IMR-90 (cell line): ENCODE data around the gene ROBO4. TPM values are rescaled to one million over a fixed set of nuclear protein-coding genes. Genes with fewer than 3 reads are reported as not detected.

Experiments
- ATAC-seq: fragments of 200-7000 bp; cut with Tn5 transposase; 2 replicates; pipeline ENCODE4 v1.9.1; 2020; ENCODE audit warnings: low read depth, mild to moderate bottlenecking, moderate library complexity
- BruUV-seq: library from RNA; stranded (reverse); fragments of 400-500 nt; replicated peaks from 2 replicates; lab custom pipeline; 2021; lab: Mats Ljungman, UMichigan
- CTCF ChIA-PET: fragments of 300-600 bp; formaldehyde crosslinking; extraction: SDS; loops from one replicate; lab custom pipeline; 2021; ENCODE audit warnings: antibody characterized with exemption; lab: Yijun Ruan, JAX
- POLR2A ChIA-PET: fragments of 300-600 bp; sonication (Branson Sonifier 250); formaldehyde crosslinking; loops from one replicate; lab custom pipeline; 2022; ENCODE audit warnings: antibody characterized with exemption; ENCODE audit not compliant: unreplicated experiment; lab: Charles Lee
- DNase-seq: peaks from one replicate; pipeline ENCODE4 v3.0.0; 2013
- H2AFZ ChIP-seq: replicated peaks from 2 replicates; pipeline ENCODE3; 2013; ENCODE audit warnings: low read length, mild to moderate bottlenecking; ENCODE audit not compliant: poor library complexity
- H2AK5ac ChIP-seq: 2 replicates; pipeline ENCODE4 v1.6.1; 2013; ENCODE audit warnings: low read depth, low read length, inconsistent platforms
- H2AK9ac ChIP-seq: replicated peaks from 2 replicates; pipeline ENCODE3; 2013; ENCODE audit warnings: mild to moderate bottlenecking, low read depth, low read length, moderate library complexity; ENCODE audit not compliant: poor library complexity
- H2BK120ac ChIP-seq: 2 replicates; pipeline ENCODE4 v1.6.1; 2013; ENCODE audit warnings: low read depth, low read length, inconsistent platforms
- H2BK15ac ChIP-seq: 3 replicates; pipeline ENCODE4 v1.6.1; 2013; ENCODE audit warnings: low read depth, low read length, inconsistent platforms
- H2BK20ac ChIP-seq: 2 replicates; pipeline ENCODE4 v1.6.1; 2013; ENCODE audit warnings: low read depth, mild to moderate bottlenecking, inconsistent platforms, low read length, moderate library complexity
- H2BK5ac ChIP-seq: 2 replicates; pipeline ENCODE4 v1.6.1; 2013; ENCODE audit warnings: mild to moderate bottlenecking, low read depth, low read length, inconsistent platforms; ENCODE audit not compliant: poor library complexity, severe bottlenecking
- H3K14ac ChIP-seq: replicated peaks from 2 replicates; pipeline ENCODE4 v1.6.1; 2013; ENCODE audit warnings: low read depth, low read length, inconsistent platforms
- H3K18ac ChIP-seq: 2 replicates; pipeline ENCODE4 v1.6.1; 2013; ENCODE audit warnings: low read depth, low read length, control low read depth
- H3K23ac ChIP-seq: 2 replicates; pipeline ENCODE4 v1.6.1; 2013; ENCODE audit warnings: low read depth, low read length, inconsistent platforms
- H3K27ac ChIP-seq: 2 replicates; pipeline ENCODE4 v1.5.1; 2013; ENCODE audit warnings: mild to moderate bottlenecking, control low read depth, low read length; ENCODE audit not compliant: insufficient read depth
- H3K27me3 ChIP-seq: 2 replicates; pipeline ENCODE4 v1.6.1; 2013; ENCODE audit warnings: low read length; ENCODE audit not compliant: control insufficient read depth, insufficient read depth
- H3K36me3 ChIP-seq: 2 replicates; pipeline ENCODE4 v1.6.1; 2013; ENCODE audit warnings: low read length, mixed read lengths; ENCODE audit not compliant: control insufficient read depth, insufficient read depth
- H3K4ac ChIP-seq: 2 replicates; pipeline ENCODE4 v1.6.1; 2013; ENCODE audit warnings: low read depth, low read length, inconsistent platforms
- H3K4me1 ChIP-seq: 2 replicates; pipeline ENCODE4 v1.6.1; 2013; ENCODE audit warnings: low read length, mixed read lengths; ENCODE audit not compliant: control insufficient read depth, insufficient read depth
- H3K4me2 ChIP-seq: 2 replicates; pipeline ENCODE4 v1.6.1; 2013; ENCODE audit warnings: low read depth, mild to moderate bottlenecking, control low read depth, low read length, moderate library complexity
- H3K4me3 ChIP-seq: 2 replicates; pipeline ENCODE4 v1.5.1; 2013; ENCODE audit warnings: low read depth, mild to moderate bottlenecking, control low read depth, low read length, moderate library complexity; ENCODE audit not compliant: insufficient read depth
- H3K56ac ChIP-seq: 2 replicates; pipeline ENCODE4 v1.6.1; 2013; ENCODE audit warnings: low read length, inconsistent platforms; ENCODE audit not compliant: insufficient read depth; ENCODE audit errors: extremely low read depth
- H3K79me1 ChIP-seq, 2 experiments: 2 replicates each; pipeline ENCODE4 v1.6.1; 2013; ENCODE audit warnings: low read length in 2 of 2, inconsistent platforms in 1 of 2, low read depth in 1 of 2
- H3K9ac ChIP-seq: 2 replicates; pipeline ENCODE4 v1.6.1; 2013; ENCODE audit warnings: low read depth, low read length, control low read depth
- H3K9me1 ChIP-seq: 2 replicates; pipeline ENCODE4 v1.6.1; 2013; ENCODE audit warnings: low read length, inconsistent platforms; ENCODE audit not compliant: insufficient read depth
- H3K9me3 ChIP-seq: 2 replicates; pipeline ENCODE4 v1.6.1; 2013; ENCODE audit warnings: low read length; ENCODE audit not compliant: control insufficient read depth, insufficient read depth
- H4K20me1 ChIP-seq: 2 replicates; pipeline ENCODE4 v1.6.1; 2013; ENCODE audit warnings: low read length, inconsistent platforms; ENCODE audit not compliant: insufficient read depth
- H4K5ac ChIP-seq: 2 replicates; pipeline ENCODE4 v1.6.1; 2013; ENCODE audit warnings: mild to moderate bottlenecking, low read depth, low read length, control low read depth
- H4K8ac ChIP-seq, 2 experiments: 2 replicates each; pipeline ENCODE4 v1.6.1; 2013; ENCODE audit warnings: low read depth in 2 of 2, low read length in 2 of 2, control low read depth in 1 of 2, inconsistent platforms in 1 of 2
- H4K91ac ChIP-seq: 2 replicates; pipeline ENCODE4 v1.6.1; 2013; ENCODE audit warnings: low read depth, low read length, inconsistent platforms; ENCODE audit not compliant: insufficient read depth
- BHLHE40 ChIP-seq: fragments of 150-350 bp; IDR thresholded peaks from 2 replicates; pipeline ENCODE4 v1.6.1; 2016; ENCODE audit warnings: mild to moderate bottlenecking, low read depth, low read length
- CEBPB ChIP-seq: IDR thresholded peaks from 2 replicates; pipeline ENCODE4 v1.6.1; 2012; ENCODE audit warnings: low read depth, low read length, improper control_type of control experiment
- CHD1 ChIP-seq: IDR thresholded peaks from 2 replicates; pipeline ENCODE4 v1.6.1; 2012; ENCODE audit warnings: low read depth, low read length, improper control_type of control experiment
- FOS ChIP-seq: fragments of 150-350 bp; IDR thresholded peaks from 2 replicates; pipeline ENCODE4 v1.6.1; 2016; ENCODE audit warnings: low read depth, low read length
- MAFK ChIP-seq: IDR thresholded peaks from 2 replicates; pipeline ENCODE4 v1.6.1; 2012; ENCODE audit warnings: low read depth, low read length, improper control_type of control experiment
- MAZ ChIP-seq: IDR thresholded peaks from 2 replicates; pipeline ENCODE4 v1.6.1; 2012; ENCODE audit warnings: low read depth, mild to moderate bottlenecking, low read length, improper control_type of control experiment, moderate library complexity, borderline replicate concordance
- MXI1 ChIP-seq: IDR thresholded peaks from 2 replicates; pipeline ENCODE4 v1.6.1; 2012; ENCODE audit warnings: low read depth, mild to moderate bottlenecking, low read length, moderate library complexity, borderline replicate concordance
- NFE2L2 ChIP-seq: fragments of 150-350 bp; IDR thresholded peaks from 2 replicates; pipeline ENCODE4 v1.6.1; 2016; ENCODE audit warnings: low read depth, mild to moderate bottlenecking, low read length
- POLR2A ChIP-seq: IDR thresholded peaks from 2 replicates; pipeline ENCODE4 v1.6.1; 2012; ENCODE audit warnings: mild to moderate bottlenecking, low read depth, low read length
- RAD21 ChIP-seq: IDR thresholded peaks from 2 replicates; pipeline ENCODE4 v1.6.1; 2012; ENCODE audit warnings: low read length, improper control_type of control experiment
- RCOR1 ChIP-seq: IDR thresholded peaks from 2 replicates; pipeline ENCODE4 v1.6.1; 2012; ENCODE audit warnings: mild to moderate bottlenecking, low read length, improper control_type of control experiment; ENCODE audit not compliant: insufficient replicate concordance
- RFX5 ChIP-seq: IDR thresholded peaks from 2 replicates; pipeline ENCODE4 v1.8.0; 2012; ENCODE audit warnings: low read depth, mild to moderate bottlenecking, low read length, moderate library complexity
- SMC3 ChIP-seq: fragments of 150-350 bp; IDR thresholded peaks from 2 replicates; pipeline ENCODE4 v1.6.1; 2016; ENCODE audit warnings: low read depth, mild to moderate bottlenecking, antibody characterized with exemption, low read length, moderate library complexity
- WGBS, 2 experiments: methylation state at CpG; one replicate each; pipeline versions ENCODE4 v1.1.5 to v1.1.7; 2013; ENCODE audit warnings: missing lambda C conversion rate in 2 of 2; ENCODE audit not compliant: insufficient read length in 1 of 2; ENCODE audit errors: extremely low coverage in 2 of 2; 5-methylcytosine and 5-hydroxymethylcytosine counted together
- dilution Hi-C: fragments of 300-500 bp; cut with HindIII; formaldehyde crosslinking; loops from one replicate; pipeline ENCODE4 v1.14.3; 2018; ENCODE audit warnings: low sequenced_read_pairs; ENCODE audit not compliant: unreplicated experiment
- in situ Hi-C: fragments of 300-500 bp; cut with MboI; formaldehyde crosslinking; loops from 3 replicates; pipeline ENCODE4 v1.14.3; 2019; ENCODE audit warnings: low sequenced_read_pairs, inconsistent platforms, mixed read lengths
- intact Hi-C: fragments of 100-400 bp; cut with micrococcal nuclease; formaldehyde crosslinking; loops from 2 replicates; pipeline ENCODE4 v1.10.0; 2022
- polyA plus RNA-seq, 3 experiments: library from polyadenylated mRNA; depleted of rRNA; stranded (reverse); fragments of >200 nt; gene quantifications; 2 replicates each; pipeline ENCODE4 v1.2.3, GENCODE V29; 2012; ENCODE audit warnings: low replicate concordance in 1 of 3
- total RNA-seq: library from RNA; depleted of rRNA; stranded (reverse); fragments of >200 nt; gene quantifications from 2 replicates; pipeline ENCODE4 v1.2.3, GENCODE V29; 2012
- TF ChIP-seq, protein P1 (sequence below): conservative IDR thresholded peaks from 2 replicates; pipeline ENCODE4 v1.5.1; 2012; ENCODE audit warnings: mild to moderate bottlenecking, low read depth, low read length, improper control_type of control experiment
- TF ChIP-seq, protein P2 (sequence below): fragments of 150-350 bp; IDR thresholded peaks from 2 replicates; pipeline ENCODE4 v1.6.1; 2016; ENCODE audit warnings: low read depth, mild to moderate bottlenecking, low read length, moderate library complexity, borderline replicate concordance
- TF ChIP-seq, protein P3 (sequence below): fragments of 150-350 bp; IDR thresholded peaks from 2 replicates; pipeline ENCODE4 v1.6.1; 2017; ENCODE audit warnings: mild to moderate bottlenecking, antibody characterized with exemption, low read length, low read depth

ROBO4 gene
- total and polyA plus RNA-seq, 2 of the 4 experiments (the other 2 are of a cell fraction): 0.72 to 0.82 TPM

DNA sequence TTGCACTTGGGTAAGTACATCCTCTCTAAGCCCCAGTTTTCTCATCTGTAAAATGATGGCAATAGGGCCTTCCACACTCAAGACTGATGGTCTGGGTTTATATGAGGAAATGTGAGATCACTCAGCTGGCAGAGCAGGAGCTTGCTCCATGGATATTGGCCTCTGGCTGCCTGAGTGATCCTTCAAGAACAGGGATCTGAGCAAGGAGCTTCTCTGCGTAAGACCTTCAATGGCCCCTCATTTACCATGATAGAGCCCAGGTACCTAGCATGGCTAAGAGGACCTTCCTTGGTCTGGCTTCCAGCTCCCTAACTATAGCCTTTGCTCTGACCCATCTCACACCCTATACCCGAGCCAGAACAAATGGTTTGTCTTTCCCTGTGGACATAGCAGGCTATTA lies 5.5 kb downstream of the ROBO4 start:
- in situ Hi-C loops (no loop called here), intact Hi-C loops (no loop called here), dilution Hi-C loops (no loop called here)
- H3K9me3 ChIP-seq: no peaks in the 10 kb centered on the region
- H3K27ac ChIP-seq: no peak overlapping the region
- TF ChIP-seq MXI1 (no peak), MAZ (no peak), MAFK (no peak), BHLHE40 (no peak), POLR2A (no peak), CEBPB (no peak), FOS (no peak), SMC3 (no peak), RAD21 (no peak), RCOR1 (no peak), NFE2L2 (no peak), CHD1 (no peak), RFX5 (no peak)
- TF ChIP-seq, protein P1, sequence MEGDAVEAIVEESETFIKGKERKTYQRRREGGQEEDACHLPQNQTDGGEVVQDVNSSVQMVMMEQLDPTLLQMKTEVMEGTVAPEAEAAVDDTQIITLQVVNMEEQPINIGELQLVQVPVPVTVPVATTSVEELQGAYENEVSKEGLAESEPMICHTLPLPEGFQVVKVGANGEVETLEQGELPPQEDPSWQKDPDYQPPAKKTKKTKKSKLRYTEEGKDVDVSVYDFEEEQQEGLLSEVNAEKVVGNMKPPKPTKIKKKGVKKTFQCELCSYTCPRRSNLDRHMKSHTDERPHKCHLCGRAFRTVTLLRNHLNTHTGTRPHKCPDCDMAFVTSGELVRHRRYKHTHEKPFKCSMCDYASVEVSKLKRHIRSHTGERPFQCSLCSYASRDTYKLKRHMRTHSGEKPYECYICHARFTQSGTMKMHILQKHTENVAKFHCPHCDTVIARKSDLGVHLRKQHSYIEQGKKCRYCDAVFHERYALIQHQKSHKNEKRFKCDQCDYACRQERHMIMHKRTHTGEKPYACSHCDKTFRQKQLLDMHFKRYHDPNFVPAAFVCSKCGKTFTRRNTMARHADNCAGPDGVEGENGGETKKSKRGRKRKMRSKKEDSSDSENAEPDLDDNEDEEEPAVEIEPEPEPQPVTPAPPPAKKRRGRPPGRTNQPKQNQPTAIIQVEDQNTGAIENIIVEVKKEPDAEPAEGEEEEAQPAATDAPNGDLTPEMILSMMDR: no peak
- TF ChIP-seq, protein P2, sequence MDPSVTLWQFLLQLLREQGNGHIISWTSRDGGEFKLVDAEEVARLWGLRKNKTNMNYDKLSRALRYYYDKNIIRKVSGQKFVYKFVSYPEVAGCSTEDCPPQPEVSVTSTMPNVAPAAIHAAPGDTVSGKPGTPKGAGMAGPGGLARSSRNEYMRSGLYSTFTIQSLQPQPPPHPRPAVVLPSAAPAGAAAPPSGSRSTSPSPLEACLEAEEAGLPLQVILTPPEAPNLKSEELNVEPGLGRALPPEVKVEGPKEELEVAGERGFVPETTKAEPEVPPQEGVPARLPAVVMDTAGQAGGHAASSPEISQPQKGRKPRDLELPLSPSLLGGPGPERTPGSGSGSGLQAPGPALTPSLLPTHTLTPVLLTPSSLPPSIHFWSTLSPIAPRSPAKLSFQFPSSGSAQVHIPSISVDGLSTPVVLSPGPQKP: no peak
- TF ChIP-seq, protein P3, sequence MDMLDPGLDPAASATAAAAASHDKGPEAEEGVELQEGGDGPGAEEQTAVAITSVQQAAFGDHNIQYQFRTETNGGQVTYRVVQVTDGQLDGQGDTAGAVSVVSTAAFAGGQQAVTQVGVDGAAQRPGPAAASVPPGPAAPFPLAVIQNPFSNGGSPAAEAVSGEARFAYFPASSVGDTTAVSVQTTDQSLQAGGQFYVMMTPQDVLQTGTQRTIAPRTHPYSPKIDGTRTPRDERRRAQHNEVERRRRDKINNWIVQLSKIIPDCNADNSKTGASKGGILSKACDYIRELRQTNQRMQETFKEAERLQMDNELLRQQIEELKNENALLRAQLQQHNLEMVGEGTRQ: no peak
- H3K4me1 ChIP-seq: peaks cover 6% of the 10 kb centered on the region
- H3K4ac ChIP-seq: no peak overlapping the region
- H3K27me3 ChIP-seq: no peaks in the 10 kb centered on the region
- H3K23ac ChIP-seq: no peak overlapping the region
- DNase-seq (no peak), ATAC-seq (no peak)
- H2BK20ac ChIP-seq: no peak overlapping the region
- H3K36me3 ChIP-seq: no peaks in the 10 kb centered on the region
- H3K9me1 ChIP-seq: peaks cover 8% of the 10 kb centered on the region; the same call in 1 of the 2 replicates
- H2AK5ac ChIP-seq: no peak overlapping the region
- ChIA-PET POLR2A (no interaction called here), CTCF (no interaction called here)
- no peak overlapping the region for H2BK15ac ChIP-seq
- no peak overlapping the region for H4K5ac ChIP-seq
- H2BK5ac ChIP-seq: no peak overlapping the region
- no peak overlapping the region for H3K14ac ChIP-seq
- no peak overlapping the region for H3K56ac ChIP-seq
- no peak overlapping the region for H2AK9ac ChIP-seq
- WGBS, 2 experiments: no CpG with 5 or more reads among the region's 2 CpGs
- H3K9ac ChIP-seq: no peak overlapping the region
- H4K91ac ChIP-seq: no peak overlapping the region
- H4K20me1 ChIP-seq: no peaks in the 10 kb centered on the region
- no peaks in the 10 kb centered on the region; a peak in 1 of 4 replicates for H3K79me1 ChIP-seq
- no peak overlapping the region for H2AFZ ChIP-seq
- no peak overlapping the region for H3K4me2 ChIP-seq
- no peak overlapping the region for H4K8ac ChIP-seq
- H2BK120ac ChIP-seq: no peak overlapping the region
- BruUV-seq: no TSS peak
- no peak overlapping the region for H3K18ac ChIP-seq
- no peak overlapping the region for H3K4me3 ChIP-seq
